ENCODE measurements around the gene ARMC7. TPM values are rescaled to one million over a fixed set of nuclear protein-coding genes. Genes with fewer than 3 reads are reported as not detected.

ARMC7 gene
- total RNA-seq, 4 donors from 2014 or later, result 4.1 to 27.0 (median 24.1) TPM

DNA sequence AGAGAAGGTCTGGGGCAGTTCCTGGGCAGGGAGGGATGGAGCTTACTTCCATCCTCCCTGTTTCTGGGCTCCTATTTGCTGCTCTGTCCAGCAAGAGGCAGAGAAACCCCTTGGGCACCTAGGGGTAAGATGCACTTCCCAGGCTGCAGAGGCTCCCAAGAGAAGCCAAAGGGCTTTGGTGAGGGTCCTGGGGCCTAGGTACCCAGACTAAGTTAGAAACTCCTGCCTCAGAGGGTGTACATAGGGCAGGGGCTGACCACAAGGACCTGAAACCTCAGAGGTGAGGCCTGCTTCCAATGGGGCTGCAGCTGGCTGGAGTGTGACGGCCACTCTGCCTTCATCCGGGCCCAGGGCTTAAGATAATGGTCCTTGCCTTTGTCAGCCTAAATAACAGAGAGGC is 1.6 kb upstream of the ARMC7 start:
- Histone ChIP-seq H3K9me3 (no peaks in the 10 kb centered on the region), H3K27me3 (no peaks in the 10 kb centered on the region), H3K36me3 (no peaks in the 10 kb centered on the region), H3K27ac (no peak overlapping the region), H3K4me3 (no peak overlapping the region), H3K4me1 (peaks cover 0 to 19% (median 3%) of the 10 kb centered on the region in 4 donors)
- DNase-seq, result no peak
- no peak for TF ChIP-seq POLR2A (IDR thresholded peaks at IDR 0.05)
- TF ChIP-seq, protein P1, sequence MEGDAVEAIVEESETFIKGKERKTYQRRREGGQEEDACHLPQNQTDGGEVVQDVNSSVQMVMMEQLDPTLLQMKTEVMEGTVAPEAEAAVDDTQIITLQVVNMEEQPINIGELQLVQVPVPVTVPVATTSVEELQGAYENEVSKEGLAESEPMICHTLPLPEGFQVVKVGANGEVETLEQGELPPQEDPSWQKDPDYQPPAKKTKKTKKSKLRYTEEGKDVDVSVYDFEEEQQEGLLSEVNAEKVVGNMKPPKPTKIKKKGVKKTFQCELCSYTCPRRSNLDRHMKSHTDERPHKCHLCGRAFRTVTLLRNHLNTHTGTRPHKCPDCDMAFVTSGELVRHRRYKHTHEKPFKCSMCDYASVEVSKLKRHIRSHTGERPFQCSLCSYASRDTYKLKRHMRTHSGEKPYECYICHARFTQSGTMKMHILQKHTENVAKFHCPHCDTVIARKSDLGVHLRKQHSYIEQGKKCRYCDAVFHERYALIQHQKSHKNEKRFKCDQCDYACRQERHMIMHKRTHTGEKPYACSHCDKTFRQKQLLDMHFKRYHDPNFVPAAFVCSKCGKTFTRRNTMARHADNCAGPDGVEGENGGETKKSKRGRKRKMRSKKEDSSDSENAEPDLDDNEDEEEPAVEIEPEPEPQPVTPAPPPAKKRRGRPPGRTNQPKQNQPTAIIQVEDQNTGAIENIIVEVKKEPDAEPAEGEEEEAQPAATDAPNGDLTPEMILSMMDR (IDR thresholded peaks at IDR 0.05), result no peak

GRCh38 chr17:75109046-75109406 is 743 bp upstream of the ARMC7 start:
- peak overlapping the region; percentile 69 to 87 (median 78) for H3K4me3 ChIP-seq
- no peaks in the 10 kb centered on the region for H3K9me3 ChIP-seq
- H3K4me1 ChIP-seq, result peaks cover 0 to 24% (median 5%) of the 10 kb centered on the region in 4 donors
- H3K27ac ChIP-seq, result peak overlapping the region in 1 of 4 donors; percentile 87
- no peak for DNase-seq
- TF ChIP-seq, protein P1 (IDR thresholded peaks at IDR 0.05), result no peak
- TF ChIP-seq POLR2A (IDR thresholded peaks at IDR 0.05), result no peak
- no peaks in the 10 kb centered on the region for H3K27me3 ChIP-seq
- no peaks in the 10 kb centered on the region for H3K36me3 ChIP-seq

DNA sequence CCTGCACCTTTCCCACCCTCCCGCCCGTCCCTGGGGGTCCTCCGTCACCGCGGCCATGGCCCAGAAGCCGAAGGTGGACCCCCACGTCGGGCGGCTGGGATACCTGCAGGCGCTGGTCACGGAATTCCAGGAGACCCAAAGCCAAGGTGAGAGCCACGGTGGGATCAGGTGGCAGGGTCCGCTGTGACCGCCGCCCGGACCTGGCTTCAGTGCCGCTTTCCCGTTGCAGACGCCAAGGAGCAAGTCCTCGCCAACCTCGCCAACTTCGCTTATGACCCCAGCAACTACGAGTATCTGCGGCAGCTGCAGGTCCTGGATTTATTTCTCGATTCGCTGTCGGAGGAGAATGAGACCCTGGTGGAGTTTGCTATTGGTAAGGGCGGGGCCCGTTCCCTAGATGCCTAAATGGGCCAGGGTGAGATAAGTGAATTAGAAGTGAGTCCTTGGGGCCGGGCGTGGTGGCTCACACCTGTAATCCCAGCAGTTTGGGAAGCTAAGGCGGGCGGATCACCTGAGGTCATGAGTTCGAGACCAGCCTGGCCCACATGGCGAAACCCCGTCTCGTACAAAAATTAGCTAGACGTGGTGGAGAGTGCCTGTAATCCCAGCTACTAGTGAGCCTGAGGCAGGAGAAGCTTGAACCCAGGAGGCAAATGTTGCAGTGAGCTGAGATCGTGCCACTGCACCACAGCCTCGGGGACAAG is 617 bp downstream of the ARMC7 start:
- no peaks in the 10 kb centered on the region for H3K36me3 ChIP-seq
- H3K27me3 ChIP-seq, result no peaks in the 10 kb centered on the region
- H3K4me1 ChIP-seq, result peaks cover 0 to 36% (median 10%) of the 10 kb centered on the region in 4 donors
- peak overlapping the region; percentile 81 to 87 (median 84) for H3K27ac ChIP-seq
- peak overlapping the region; percentile 69 to 87 (median 78) for H3K4me3 ChIP-seq
- peak in 2 of 3 donors; percentile 37 to 71 for DNase-seq
- TF ChIP-seq, protein P1 (IDR thresholded peaks at IDR 0.05), result no peak
- TF ChIP-seq POLR2A (IDR thresholded peaks at IDR 0.05), result no peak
- H3K9me3 ChIP-seq, result no peaks in the 10 kb centered on the region

DNA sequence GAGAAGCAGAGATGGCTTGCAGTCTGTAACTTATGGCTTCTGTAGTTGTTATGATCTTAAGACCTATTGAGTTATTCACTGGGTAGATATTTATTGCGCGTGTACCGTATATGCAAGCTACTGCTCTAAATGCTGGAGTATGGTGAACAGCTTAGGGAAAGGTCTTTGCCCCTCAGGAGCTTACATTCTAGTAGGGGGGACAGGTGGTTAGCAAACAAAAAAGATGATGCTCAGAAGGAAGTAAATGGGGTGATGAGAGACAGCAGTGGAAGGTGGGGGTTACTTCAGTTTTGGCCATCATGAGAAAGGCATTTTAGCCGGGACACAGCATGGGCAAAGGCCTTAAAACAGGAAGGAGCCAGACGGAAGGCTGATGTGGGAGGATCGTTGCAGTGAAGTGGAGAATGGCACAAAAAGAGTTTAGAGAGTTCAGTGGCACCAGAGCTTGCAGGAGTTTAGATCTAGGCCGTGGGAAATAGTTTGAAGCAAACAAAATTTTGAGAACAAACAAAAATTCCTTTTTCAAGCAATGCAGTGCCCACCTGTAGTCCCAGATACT is 2.1 kb downstream of the ARMC7 start:
- Histone ChIP-seq H3K27me3 (no peaks in the 10 kb centered on the region), H3K4me1 (peaks cover 0 to 38% (median 10%) of the 10 kb centered on the region in 4 donors), H3K27ac (no peak overlapping the region), H3K9me3 (no peaks in the 10 kb centered on the region), H3K4me3 (no peak overlapping the region), H3K36me3 (no peaks in the 10 kb centered on the region)
- TF ChIP-seq, protein P1 (IDR thresholded peaks at IDR 0.05), result no peak
- no peak for TF ChIP-seq POLR2A (IDR thresholded peaks at IDR 0.05)
- no peak for DNase-seq

DNA sequence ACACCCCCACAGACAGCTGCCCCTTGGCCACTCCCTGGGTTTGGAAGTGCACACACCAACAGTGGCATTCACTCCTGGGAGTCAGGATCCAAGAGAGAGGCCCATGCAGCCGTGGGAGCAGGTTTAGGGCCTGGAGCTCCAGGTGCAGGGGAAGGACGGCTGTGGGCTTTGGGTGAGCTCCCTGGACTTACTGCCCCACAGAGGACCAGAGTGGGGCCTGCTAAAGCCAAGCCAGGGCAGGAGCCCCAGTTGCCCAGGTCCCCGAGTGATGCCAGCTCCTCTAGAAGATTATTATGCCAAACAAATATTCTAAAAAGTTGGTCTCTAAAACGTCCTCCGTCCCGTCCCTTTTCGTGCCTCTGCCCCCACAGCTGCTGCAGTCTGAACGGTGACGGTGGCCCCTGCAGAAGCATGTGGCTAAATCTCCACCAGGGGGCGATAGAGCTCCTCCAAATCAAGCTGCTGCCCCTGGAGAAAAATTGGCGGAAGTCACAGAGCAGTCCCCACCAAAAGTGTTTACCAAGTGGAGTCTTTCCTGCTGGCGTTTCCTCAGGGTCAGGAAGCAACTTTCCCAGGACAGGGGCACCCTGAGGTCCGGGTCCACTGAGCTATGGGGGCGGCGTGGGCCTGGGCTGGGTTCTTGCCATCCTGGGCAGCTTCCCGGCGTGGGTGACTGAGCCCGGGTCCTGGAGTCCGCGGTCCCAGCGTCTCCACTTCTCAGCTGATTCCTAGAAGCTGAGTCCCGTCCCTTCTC is 4.2 kb downstream of the ARMC7 start:
- no peaks in the 10 kb centered on the region for H3K9me3 ChIP-seq
- peaks cover 5 to 39% (median 10%) of the 10 kb centered on the region in 4 donors for H3K4me1 ChIP-seq
- peak overlapping the region; percentile 85 to 88 (median 86) for H3K27ac ChIP-seq
- DNase-seq, result peak; percentile 88 to 97 (median 95)
- TF ChIP-seq, protein P1 (IDR thresholded peaks at IDR 0.05), result peak; percentile 93 to 98 (median 96)
- TF ChIP-seq POLR2A (IDR thresholded peaks at IDR 0.05), result peak in 1 of 2 donors; percentile 28
- no peaks in the 10 kb centered on the region for H3K27me3 ChIP-seq
- peak overlapping the region; percentile 39 to 64 (median 54) for H3K4me3 ChIP-seq
- H3K36me3 ChIP-seq, result no peaks in the 10 kb centered on the region

Data from Peyer's patch (tissue), 4 donors.